RWPE2 (cell line): ENCODE measurements around the gene SPACDR.

Experiments used
- ATAC-seq: fragments of 200-7000 bp; cut with Tn5 transposase; 3 replicates; pipeline ENCODE4 v1.9.1; 2021; ENCODE audit warnings: low read depth
- DNase-seq: peaks from one replicate; pipeline ENCODE4 v3.0.0-alpha.2; 2020; ENCODE audit warnings: low spot score
- H3K27ac ChIP-seq: fragments of 450-650 bp; 2 replicates; pipeline ENCODE4 v1.5.1; 2017; ENCODE audit warnings: mild to moderate bottlenecking; ENCODE audit not compliant: poor library complexity, severe bottlenecking
- H3K27me3 ChIP-seq: fragments of 250-450 bp; sonication (Bioruptor Pico); 2 replicates; pipeline ENCODE4 v1.5.1; 2021; ENCODE audit warnings: mild to moderate bottlenecking, moderate library complexity; ENCODE audit not compliant: insufficient read depth, poor library complexity, severe bottlenecking
- H3K36me3 ChIP-seq: fragments of 250-450 bp; sonication (Bioruptor Pico); 2 replicates; pipeline ENCODE4 v1.5.1; 2020; ENCODE audit warnings: low read depth, mild to moderate bottlenecking, moderate library complexity
- H3K4me1 ChIP-seq: fragments of 250-450 bp; sonication (Bioruptor Pico); 2 replicates; pipeline ENCODE4 v1.5.1; 2021; ENCODE audit warnings: mild to moderate bottlenecking, moderate library complexity; ENCODE audit not compliant: insufficient read depth, poor library complexity, severe bottlenecking
- H3K4me3 ChIP-seq: fragments of 250-450 bp; sonication (Bioruptor Pico); 2 replicates; pipeline ENCODE4 v1.5.1; 2021; ENCODE audit warnings: mild to moderate bottlenecking, moderate library complexity; ENCODE audit not compliant: severe bottlenecking
- H3K9me3 ChIP-seq: fragments of 250-450 bp; sonication (Bioruptor Pico); 2 replicates; pipeline ENCODE4 v1.5.1; 2021; ENCODE audit warnings: mild to moderate bottlenecking, moderate library complexity; ENCODE audit not compliant: severe bottlenecking
- CTCF ChIP-seq: fragments of 450-650 bp; IDR thresholded peaks from one replicate; pipeline ENCODE4 v1.5.1; 2017; ENCODE audit warnings: mild to moderate bottlenecking, moderate library complexity; ENCODE audit not compliant: poor library complexity, severe bottlenecking

Gene SPACDR

GRCh38 chr7:100433592-100434296 lies 30.3 kb downstream of the SPACDR start:
- no peaks in the 10 kb centered on the region for H3K9me3 ChIP-seq
- peaks cover 34% of the 10 kb centered on the region for H3K36me3 ChIP-seq
- ATAC-seq = no peak
- no peak overlapping the region for H3K4me3 ChIP-seq
- no peak for DNase-seq
- H3K27ac ChIP-seq = no peak overlapping the region
- H3K4me1 ChIP-seq = peaks cover 3% of the 10 kb centered on the region
- TF ChIP-seq CTCF = no peak
- H3K27me3 ChIP-seq = no peaks in the 10 kb centered on the region

GRCh38 chr7:100433276-100433591 lies 30.8 kb downstream of the SPACDR start:
- no peaks in the 10 kb centered on the region for H3K9me3 ChIP-seq
- peaks cover 34% of the 10 kb centered on the region for H3K36me3 ChIP-seq
- DNase-seq (no peak), ATAC-seq (no peak)
- no peaks in the 10 kb centered on the region for H3K27me3 ChIP-seq
- no peak overlapping the region for H3K4me3 ChIP-seq
- H3K27ac ChIP-seq = no peak overlapping the region
- H3K4me1 ChIP-seq = peaks cover 3% of the 10 kb centered on the region
- no peak for TF ChIP-seq CTCF

DNA sequence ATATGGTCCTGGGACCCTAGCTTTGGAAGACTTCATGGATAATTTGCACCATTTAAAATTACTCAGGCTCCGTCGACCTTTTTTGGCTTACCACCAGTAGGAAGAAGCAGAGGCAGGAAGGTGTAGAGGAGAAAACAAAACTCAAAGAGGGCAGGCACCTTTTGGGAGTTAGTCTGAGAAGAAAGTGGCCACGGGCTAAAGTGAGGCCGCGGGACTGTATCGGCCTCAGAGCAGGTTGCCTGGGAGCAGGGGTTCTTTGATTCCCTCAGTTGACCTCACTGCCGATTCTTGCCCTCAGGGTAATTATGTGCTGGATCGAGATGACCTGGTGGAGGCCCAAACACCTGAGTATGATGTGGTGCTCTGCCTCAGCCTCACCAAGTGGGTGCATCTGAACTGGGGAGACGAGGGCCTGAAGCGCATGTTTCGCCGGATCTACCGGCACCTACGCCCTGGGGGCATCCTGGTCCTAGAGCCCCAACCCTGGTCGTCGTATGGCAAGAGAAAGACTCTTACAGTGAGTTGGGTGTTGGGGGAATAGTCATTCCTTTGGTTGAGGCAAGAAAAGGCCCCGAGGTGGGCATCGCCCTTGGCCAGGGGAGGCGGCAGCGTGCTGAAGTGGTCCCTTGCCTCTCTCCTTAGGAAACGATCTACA lies 31.3 kb downstream of the SPACDR start:
- H3K27ac ChIP-seq = peak overlapping the region; percentile 19
- H3K4me3 ChIP-seq = no peak overlapping the region
- no peak for ATAC-seq
- no peak for DNase-seq
- peaks cover 3% of the 10 kb centered on the region for H3K4me1 ChIP-seq
- no peaks in the 10 kb centered on the region for H3K27me3 ChIP-seq
- no peaks in the 10 kb centered on the region for H3K9me3 ChIP-seq
- no peak for TF ChIP-seq CTCF
- H3K36me3 ChIP-seq = peaks cover 34% of the 10 kb centered on the region

DNA sequence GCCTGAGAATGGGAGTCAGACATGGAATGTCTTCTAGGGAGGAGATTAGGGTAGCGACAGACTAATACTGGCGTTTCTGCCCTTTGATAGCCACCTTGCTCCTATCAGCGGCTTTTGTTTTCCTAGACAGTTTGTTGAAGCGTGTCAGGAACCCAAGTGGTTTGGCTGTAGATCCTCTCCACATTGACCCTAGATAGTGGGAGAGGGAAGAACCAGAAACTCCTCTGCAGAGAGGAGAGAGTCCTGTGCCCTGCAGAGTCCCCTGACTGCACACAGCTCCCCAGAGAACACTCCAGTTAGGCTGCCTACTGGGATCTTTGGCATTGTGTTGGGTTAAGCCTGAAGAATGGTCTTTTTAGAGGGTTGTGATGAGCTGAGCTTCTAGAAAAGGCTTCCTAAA lies 32.0 kb downstream of the SPACDR start:
- peak overlapping the region; percentile 19 for H3K27ac ChIP-seq
- peaks cover 3% of the 10 kb centered on the region for H3K4me1 ChIP-seq

More for the DNA sequence above, 32.0 kb downstream of the SPACDR start:
- DNase-seq (no peak), ATAC-seq (no peak)
- no peaks in the 10 kb centered on the region for H3K9me3 ChIP-seq
- TF ChIP-seq CTCF = no peak
- no peaks in the 10 kb centered on the region for H3K27me3 ChIP-seq
- H3K4me3 ChIP-seq = no peak overlapping the region
- H3K36me3 ChIP-seq = peaks cover 34% of the 10 kb centered on the region
